B cell (primary cell): Measurements from ENCODE around the gene GABRR1.

ENCODE experiments used
- EZH2 ChIP-seq: IDR thresholded peaks from 2 replicates; pipeline ENCODE4 v1.6.1; 2012; ENCODE audit warnings: borderline replicate concordance, low read depth, mild to moderate bottlenecking, moderate library complexity, low read length; ENCODE audit not compliant: insufficient read depth, poor library complexity, severe bottlenecking
- TF ChIP-seq, protein P1 (sequence below): fragments of 200-600 bp; IDR thresholded peaks from one replicate; pipeline ENCODE4 v1.8.0; 2022; ENCODE audit warnings: antibody characterized with exemption, mild to moderate bottlenecking

DNA sequence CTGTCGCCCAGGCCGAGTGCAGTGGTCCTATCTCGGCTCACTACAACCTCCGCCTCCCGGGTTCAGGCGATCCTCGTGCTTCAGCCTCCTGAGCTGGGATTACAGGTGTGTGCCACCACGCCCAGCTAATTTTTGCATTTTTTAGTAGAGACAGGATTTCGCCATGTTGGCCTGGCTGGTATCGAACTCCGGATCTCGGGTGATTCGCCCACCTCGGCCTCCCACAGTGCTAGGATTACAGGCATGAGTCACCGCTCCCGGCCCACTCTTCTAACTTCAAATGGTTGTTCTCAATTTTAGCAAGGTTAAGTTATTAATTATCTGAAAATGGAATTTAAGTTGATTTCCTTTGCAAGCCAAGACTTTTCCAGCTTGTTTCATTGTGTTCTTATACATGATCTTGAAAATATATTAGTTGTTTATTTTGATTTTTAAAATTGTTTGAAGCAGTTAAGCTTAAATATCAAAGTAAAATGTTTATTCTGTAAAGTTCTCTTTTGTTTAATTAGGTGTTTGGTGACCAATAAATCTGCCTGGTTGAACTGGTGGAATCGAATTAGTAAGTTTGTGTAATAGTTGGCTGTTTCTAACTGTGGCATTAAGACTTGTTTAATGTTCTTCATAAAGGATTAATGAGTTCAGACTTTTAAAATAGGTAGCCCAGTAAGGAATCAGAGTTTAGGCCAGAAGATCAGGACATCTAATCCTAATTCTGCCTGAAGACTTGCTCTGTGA is 69.0 kb downstream of the GABRR1 start:
- TF ChIP-seq, protein P1, sequence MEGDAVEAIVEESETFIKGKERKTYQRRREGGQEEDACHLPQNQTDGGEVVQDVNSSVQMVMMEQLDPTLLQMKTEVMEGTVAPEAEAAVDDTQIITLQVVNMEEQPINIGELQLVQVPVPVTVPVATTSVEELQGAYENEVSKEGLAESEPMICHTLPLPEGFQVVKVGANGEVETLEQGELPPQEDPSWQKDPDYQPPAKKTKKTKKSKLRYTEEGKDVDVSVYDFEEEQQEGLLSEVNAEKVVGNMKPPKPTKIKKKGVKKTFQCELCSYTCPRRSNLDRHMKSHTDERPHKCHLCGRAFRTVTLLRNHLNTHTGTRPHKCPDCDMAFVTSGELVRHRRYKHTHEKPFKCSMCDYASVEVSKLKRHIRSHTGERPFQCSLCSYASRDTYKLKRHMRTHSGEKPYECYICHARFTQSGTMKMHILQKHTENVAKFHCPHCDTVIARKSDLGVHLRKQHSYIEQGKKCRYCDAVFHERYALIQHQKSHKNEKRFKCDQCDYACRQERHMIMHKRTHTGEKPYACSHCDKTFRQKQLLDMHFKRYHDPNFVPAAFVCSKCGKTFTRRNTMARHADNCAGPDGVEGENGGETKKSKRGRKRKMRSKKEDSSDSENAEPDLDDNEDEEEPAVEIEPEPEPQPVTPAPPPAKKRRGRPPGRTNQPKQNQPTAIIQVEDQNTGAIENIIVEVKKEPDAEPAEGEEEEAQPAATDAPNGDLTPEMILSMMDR, result no peak
- no peak for TF ChIP-seq EZH2
